HG03575 (cell line): Measurements from ENCODE around the gene SERPINC1.
"Not testable (repeated sequence)": the region's sequence is repeated elsewhere in the genome, so short reads cannot be mapped to it uniquely, and the experiment has no call there.

Experiments used
- ATAC-seq: cut with Tn5 transposase; IDR thresholded peaks from one replicate; pipeline ENCODE4 v1.9.1; 2021; ENCODE audit not compliant: unreplicated experiment, insufficient number of reproducible peaks, low FRiP score; ENCODE audit errors: extremely low read depth

SERPINC1 gene

GRCh38 chr1:173917149-173917548 is at the start of gene SERPINC1:
TSS of gene SERPINC1 (minus strand) at chr1:173917327. CDS start at chr1:173917259, 68 bp downstream.
- ATAC-seq = no peak

DNA sequence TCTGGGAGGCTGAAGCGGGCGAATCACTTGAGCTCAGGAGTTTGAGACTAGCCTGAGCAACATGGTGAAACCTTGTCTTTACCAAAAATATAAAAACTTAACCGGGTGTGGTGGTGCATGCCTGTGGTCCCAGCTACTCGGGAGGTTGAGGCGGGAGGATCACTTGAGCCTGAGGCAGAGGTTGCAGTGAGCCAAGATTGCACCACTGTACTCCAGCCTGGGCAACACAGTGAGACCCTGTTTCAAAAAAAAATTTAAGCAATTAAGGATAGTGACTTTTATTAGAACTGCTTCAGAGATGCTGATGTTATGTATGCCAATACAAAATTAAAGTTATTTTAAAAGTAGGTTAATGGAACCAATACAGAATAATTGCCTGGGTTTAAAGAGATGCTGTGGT is 48.8 kb upstream of the SERPINC1 start:
- not testable (repeated sequence) for ATAC-seq

DNA sequence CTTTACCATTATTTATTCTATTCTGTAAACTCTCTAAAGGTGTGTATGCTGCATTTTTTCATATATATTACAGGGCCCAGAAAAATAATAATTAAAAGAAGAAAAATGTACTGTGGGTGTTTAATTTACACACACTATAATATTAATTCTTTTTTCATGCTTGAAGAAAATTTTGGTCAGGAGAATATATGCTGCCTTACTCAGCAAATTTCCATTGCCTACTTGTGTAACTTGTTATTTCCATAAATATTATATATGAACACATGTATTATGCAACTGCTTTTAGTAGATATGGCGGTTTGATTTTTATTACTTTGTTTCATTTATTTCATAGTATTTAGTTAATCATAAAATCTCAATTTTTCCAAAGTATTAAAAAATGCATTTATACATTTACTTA is 46.4 kb upstream of the SERPINC1 start:
- no peak for ATAC-seq

DNA sequence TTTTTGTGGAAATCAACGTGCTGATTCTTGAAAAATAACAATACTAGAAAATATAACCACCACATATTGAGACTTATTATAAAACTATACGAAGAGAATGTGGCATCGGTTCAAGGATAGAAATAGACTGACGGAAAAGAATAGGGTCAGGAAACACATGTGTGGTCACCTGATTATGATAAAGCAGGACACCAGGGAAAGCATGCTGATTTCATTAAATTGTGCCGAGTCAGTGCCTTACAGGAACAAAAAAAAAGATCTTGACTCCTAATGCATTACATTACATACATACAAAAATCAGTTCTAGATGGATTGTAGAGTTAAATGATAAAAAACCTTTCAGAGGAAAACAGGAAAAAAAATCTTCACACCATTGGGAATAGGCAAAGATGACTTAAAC is 43.5 kb upstream of the SERPINC1 start:
- no peak for ATAC-seq

DNA sequence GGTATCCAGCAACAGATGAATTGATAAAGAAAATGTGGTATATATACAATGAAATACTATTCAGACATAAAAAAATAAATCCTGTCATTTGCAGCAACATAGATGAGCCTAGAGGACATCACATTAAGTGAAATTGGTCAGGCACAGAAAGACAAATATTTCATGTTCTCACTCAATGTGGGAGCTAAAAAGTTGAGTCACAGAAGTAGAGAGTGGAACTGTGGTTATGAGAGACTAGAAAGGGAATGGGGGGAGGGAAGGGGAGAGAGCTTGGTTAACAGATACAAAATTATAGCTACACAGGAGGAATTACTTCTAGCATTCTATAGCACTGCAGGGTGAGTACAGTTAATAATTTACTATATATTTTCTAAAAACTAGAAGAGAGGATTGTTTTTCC is 37.1 kb upstream of the SERPINC1 start:
- ATAC-seq = no peak

DNA sequence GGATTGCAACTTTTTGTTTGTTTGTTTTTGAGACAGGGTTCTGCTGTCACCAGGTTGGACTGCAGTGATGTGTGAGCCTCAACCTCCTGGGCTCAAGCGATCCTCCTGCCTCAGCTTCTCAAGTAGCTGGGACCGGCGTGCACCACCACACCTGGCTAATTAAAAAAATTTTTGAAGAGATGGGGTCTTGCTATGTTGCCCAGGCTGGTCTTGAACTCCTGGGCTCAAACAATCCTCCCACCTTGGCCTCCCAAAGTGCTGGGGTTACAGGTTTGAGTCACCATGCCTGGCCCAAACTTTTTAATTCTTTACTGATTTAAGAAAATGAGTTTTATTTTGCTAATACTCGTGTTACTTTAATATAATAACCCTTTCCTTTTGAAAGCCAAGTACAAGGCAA is 31.5 kb upstream of the SERPINC1 start:
- ATAC-seq = no peak

DNA sequence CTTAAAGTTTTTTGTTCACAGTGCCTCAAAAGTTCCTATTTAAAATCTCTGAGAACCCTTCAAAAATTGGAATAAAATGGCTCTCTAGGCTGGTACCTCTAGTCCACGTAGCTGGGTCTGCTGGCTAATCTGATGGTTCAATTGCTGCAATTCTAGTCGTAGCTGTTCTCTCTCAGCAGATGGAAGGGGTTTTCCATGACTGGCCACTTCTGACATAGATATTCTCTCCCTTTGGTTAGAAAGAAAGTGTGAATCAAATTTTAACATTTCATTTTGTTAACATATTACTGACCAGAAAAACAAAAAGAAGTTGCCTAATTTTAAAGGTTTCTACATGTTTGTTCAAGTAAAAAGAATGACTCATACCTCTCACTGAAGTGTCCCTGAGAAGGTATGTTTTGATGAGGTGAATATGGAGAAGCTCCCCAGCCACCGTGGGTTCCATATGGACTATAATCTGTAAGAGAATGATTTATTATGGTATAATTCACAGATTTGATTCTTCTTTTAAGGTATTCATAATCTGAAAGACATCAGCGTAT is 29.3 kb upstream of the SERPINC1 start:
- ATAC-seq = no peak

DNA sequence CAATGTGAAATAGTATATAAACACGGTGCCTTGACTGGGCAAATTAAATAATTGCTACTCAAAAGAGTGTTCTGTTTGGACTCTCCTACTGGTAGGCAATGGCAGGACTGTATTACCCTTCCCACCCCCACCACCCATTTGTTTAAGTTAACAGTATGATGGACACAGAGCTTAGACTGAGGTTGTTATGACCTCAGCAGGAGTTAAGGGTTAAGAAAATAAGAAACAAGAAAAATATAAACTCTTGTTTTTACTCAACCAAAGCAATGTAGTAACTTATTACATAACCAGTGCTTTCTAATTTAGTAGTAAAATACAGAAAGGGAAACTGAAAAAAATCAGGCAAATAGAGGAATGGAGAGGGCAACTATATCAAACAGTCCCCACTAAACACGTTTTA is 19.9 kb upstream of the SERPINC1 start:
- no peak for ATAC-seq

DNA sequence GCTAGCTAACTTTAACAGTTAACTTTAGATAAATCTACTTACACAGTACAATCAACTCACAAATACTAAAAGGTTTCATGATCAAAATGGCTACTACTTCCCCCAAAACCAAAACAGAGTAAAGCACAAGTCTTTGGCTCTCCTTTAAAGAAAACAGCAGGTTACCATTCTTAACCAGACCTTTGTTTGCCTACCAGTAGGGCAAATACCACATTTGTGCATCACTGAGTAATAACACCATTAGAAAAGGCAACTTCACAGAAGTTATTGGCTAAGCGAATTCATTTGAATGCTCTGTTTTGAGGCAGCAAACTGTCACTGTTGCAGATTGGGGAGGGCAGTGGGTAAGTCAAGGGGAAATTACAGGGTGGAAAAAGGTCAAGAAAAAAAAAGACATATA is 17.3 kb upstream of the SERPINC1 start:
- ATAC-seq = no peak

DNA sequence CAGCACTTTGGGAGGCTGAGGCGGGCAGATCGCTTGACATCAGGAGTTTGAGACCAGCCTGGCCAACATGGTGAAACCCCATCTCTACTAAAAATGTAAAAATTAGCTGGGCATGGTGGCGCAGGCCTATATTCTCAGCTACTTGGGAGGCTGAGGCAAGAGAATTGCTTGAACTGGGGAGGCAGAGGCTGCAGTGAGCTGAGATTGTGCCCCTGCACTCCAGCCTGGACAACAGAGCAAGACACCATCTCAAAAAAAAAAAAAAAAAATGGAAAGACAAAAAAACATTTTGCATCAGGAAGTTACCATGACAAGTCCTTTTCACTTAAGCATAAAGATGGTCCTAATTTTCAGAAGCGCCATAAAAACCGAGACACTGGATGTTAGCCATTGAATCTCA is 13.4 kb upstream of the SERPINC1 start:
- not testable (repeated sequence) for ATAC-seq

DNA sequence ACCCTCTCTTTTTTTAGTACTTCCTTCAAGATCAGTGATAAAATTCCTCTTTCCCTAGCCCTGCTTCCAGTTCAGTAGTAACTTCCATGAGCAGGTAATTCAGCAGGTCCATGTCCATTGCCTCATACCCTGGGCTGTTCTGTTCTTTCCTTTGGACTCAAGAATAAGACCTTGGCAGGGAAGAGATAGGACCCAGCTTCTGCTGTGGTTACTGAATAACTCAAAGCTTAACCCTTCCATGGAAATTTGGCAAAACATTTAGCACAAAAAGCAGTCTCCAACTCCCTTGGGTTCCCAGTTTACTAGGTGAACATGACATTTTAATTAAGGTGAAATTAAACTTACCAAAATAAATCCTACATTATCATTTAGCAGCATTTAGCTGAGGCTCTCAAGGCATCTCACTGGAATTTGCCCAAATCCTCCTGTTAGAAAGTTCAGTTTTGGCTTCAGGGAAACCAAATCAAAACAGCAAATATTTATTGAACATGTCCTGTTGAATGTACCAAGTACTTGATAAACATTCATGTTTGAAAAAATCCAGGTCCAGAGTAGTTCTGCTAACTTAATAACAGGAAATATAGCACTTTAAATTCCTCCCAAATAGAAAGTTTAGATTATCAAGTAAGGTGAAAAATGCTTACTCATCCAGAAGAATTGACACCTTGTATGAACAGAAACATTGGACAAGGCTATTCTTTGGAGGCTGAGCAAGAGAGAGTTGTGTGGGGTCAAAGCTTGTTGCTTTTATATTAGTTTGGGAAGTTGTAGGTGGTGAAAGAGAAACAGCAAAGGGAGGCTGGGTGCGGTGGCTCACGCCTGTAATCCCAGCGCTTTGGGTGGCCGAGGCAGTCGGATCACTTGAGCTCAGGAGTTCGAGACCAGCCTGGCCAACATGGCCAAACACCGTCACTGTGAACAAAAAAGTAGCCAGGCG is 8.4 kb upstream of the SERPINC1 start:
- ATAC-seq = no peak

- ATAC-seq = no peak
Measured at GRCh38 chr1:173920861-173921260, 3.7 kb upstream of the SERPINC1 start.

- ATAC-seq = no peak
Measured at GRCh38 chr1:173917635-173918493, 737 bp upstream of the SERPINC1 start.

GRCh38 chr1:173916667-173917066 is 460 bp downstream of the SERPINC1 start:
- no peak for ATAC-seq

GRCh38 chr1:173915596-173915995 is 1.5 kb downstream of the SERPINC1 start:
- no peak for ATAC-seq

DNA sequence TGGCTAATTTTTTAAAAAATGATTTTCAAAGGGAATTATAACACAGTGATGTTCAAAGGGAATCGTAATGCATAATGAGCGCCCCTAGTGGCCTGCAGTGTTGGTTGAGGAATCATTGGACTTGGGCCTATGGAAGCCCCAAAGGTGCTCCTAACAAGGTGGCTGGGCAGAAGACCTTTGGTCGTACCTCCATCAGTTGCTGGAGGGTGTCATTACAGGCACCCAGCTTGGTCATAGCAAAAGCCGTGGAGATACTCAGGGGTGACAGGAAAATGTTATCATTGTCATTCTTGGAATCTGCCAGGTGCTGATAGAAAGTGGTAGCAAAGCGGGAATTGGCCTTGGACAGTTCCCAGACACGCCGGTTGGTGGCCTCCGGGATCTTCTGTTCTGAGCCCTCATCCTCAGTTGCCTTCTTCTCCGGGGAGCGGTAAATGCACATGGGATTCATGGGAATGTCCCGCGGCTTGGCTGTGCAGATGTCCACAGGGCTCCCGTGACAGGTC is 2.7 kb downstream of the SERPINC1 start:
- ATAC-seq = no peak

- ATAC-seq = no peak
Measured at GRCh38 chr1:173913111-173913510, 4.0 kb downstream of the SERPINC1 start.

- no peak for ATAC-seq
Measured at GRCh38 chr1:173903827-173904531, 13.1 kb downstream of the SERPINC1 start.

DNA sequence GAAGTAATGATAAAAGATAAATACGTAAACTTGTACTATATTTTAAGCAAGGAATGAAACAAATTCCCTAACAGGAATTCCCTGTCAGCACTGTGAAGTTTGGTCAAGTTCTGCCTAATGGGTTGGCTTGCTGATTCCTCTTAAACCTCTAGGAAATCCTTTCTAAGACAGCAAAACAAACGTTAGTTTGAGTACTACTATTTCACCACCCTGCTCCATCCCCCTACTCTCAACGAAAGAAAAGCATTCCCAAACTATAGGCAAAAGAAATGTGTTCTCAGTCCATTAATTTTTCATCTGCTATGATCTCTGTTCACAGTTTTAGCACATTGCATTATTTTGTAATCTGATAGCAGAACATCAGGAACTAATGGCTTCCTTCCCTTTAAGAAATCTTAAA is 16.1 kb downstream of the SERPINC1 start:
- no peak for ATAC-seq
